HepG2 (cell line): Measurements from ENCODE around the gene IGFBP7. TPM values are rescaled to one million over a fixed set of nuclear protein-coding genes. Genes with fewer than 3 reads are reported as not detected.
A peak's percentile ranks its signal among the peaks of the same experiment; 100 is the strongest.

Experiments
- CENPT ChIP-seq: sonication (generic); formaldehyde crosslinking; IDR thresholded peaks from 2 replicates; pipeline ENCODE4 v1.8.0; 2022; ENCODE audit warnings: low read depth, mild to moderate bottlenecking, moderate library complexity, missing genetic modification reagents
- DMTF1 ChIP-seq: sonication (generic); formaldehyde crosslinking; IDR thresholded peaks from 2 replicates; pipeline ENCODE4 v1.4.0; 2020; ENCODE audit warnings: mild to moderate bottlenecking, missing genetic modification reagents
- FOXJ3 ChIP-seq: sonication (generic); formaldehyde crosslinking; IDR thresholded peaks from 2 replicates; pipeline ENCODE4 v1.4.0; 2020; ENCODE audit warnings: missing genetic modification reagents, mild to moderate bottlenecking, borderline replicate concordance
- FOXP1 ChIP-seq, 2 experiments: fragments of 450-650 bp in 1 of 2; IDR thresholded peaks; 2 replicates each; pipeline ENCODE4 v1.6.1; 2017 to 2018; ENCODE audit warnings: antibody characterized with exemption in 1 of 2
- HNF1A ChIP-seq, 2 experiments: sonication (generic) in 1 of 2; formaldehyde crosslinking in 1 of 2; IDR thresholded peaks; 2 replicates each; pipeline versions ENCODE4 v1.4.0 to v1.6.1; 2016 to 2020; ENCODE audit warnings: borderline replicate concordance in 1 of 2, low read depth in 1 of 2, mild to moderate bottlenecking in 1 of 2, missing genetic modification reagents in 1 of 2
- HOXA3 ChIP-seq: sonication (generic); formaldehyde crosslinking; IDR thresholded peaks from 2 replicates; pipeline ENCODE4 v1.5.0; 2020; ENCODE audit warnings: missing genetic modification reagents
- NR2F2 ChIP-seq: IDR thresholded peaks from 2 replicates; pipeline ENCODE4 v1.6.1; 2012; ENCODE audit warnings: low read depth, inconsistent platforms, borderline replicate concordance
- PHF21A ChIP-seq: sonication (generic); formaldehyde crosslinking; IDR thresholded peaks from 2 replicates; pipeline ENCODE4 v1.5.0; 2020; ENCODE audit warnings: mild to moderate bottlenecking, missing genetic modification reagents
- SALL1 ChIP-seq: sonication (generic); formaldehyde crosslinking; IDR thresholded peaks from 2 replicates; pipeline ENCODE4 v1.8.0; 2022; ENCODE audit warnings: mild to moderate bottlenecking, missing genetic modification reagents
- SKIL ChIP-seq: sonication (generic); formaldehyde crosslinking; IDR thresholded peaks from 2 replicates; pipeline ENCODE4 v1.8.0; 2022; ENCODE audit warnings: missing genetic modification reagents, mild to moderate bottlenecking, moderate library complexity, borderline replicate concordance
- SOX13 ChIP-seq, 3 experiments: fragments of 450-650 bp in 1 of 3; sonication (generic) in 1 of 3; formaldehyde crosslinking in 1 of 3; IDR thresholded peaks in 2 of 3; conservative IDR thresholded peaks in 1 of 3; 2 replicates each; pipeline versions ENCODE4 v1.5.0 to v1.6.1; 2016 to 2020; ENCODE audit warnings: antibody characterized with exemption in 1 of 3, mild to moderate bottlenecking in 1 of 3, missing compliant biosample characterization in 1 of 3, missing genetic modification reagents in 1 of 3, moderate library complexity in 1 of 3
- THRA ChIP-seq: sonication (generic); formaldehyde crosslinking; IDR thresholded peaks from 2 replicates; pipeline ENCODE4 v1.4.0; 2020; ENCODE audit warnings: missing genetic modification reagents, borderline replicate concordance
- ZMYM2 ChIP-seq: sonication (generic); formaldehyde crosslinking; IDR thresholded peaks from 2 replicates; pipeline ENCODE4 v1.8.0; 2022; ENCODE audit warnings: mild to moderate bottlenecking, missing genetic modification reagents
- ZMYM4 ChIP-seq: sonication (generic); formaldehyde crosslinking; IDR thresholded peaks from 2 replicates; pipeline ENCODE4 v1.8.1; 2023; ENCODE audit warnings: mild to moderate bottlenecking, missing genetic modification reagents
- ZNF224 ChIP-seq: sonication (generic); formaldehyde crosslinking; IDR thresholded peaks from 2 replicates; pipeline ENCODE4 v1.5.0; 2020; ENCODE audit warnings: mild to moderate bottlenecking, missing genetic modification reagents
- polyA plus RNA-seq, 8 experiments: library from polyadenylated mRNA; depleted of rRNA in 3 of 8; stranded (reverse) in 7 of 8; unstranded in 1 of 8; fragments of >200 nt; fragmentation: Illumina TruSeq in 4 of 8; extraction: Trizol in 4 of 8; gene quantifications; 2 replicates each; pipeline versions ENCODE4 v1.2.1 to v1.2.3, GENCODE V29; 2011 to 2016; ENCODE audit warnings: low read depth in 4 of 8, missing spikeins in 1 of 8, mixed read lengths in 1 of 8; ENCODE audit not compliant: insufficient read depth in 1 of 8
- total RNA-seq, 5 experiments: library from RNA; depleted of rRNA; stranded (reverse); fragments of >200 nt; fragmentation: Illumina TruSeq; extraction: Trizol; gene quantifications; 2 replicates each; pipeline ENCODE4 v1.2.3, GENCODE V29; 2016; ENCODE audit warnings: low read depth in 1 of 5

The IGFBP7 gene
- total and polyA plus RNA-seq, 2 of the 13 experiments (the other 11 are each of a cell fraction or from before 2014, with no cell fraction given), result 1.1 to 1.3 TPM

GRCh38 chr4:57100979-57101651 lies 9.1 kb downstream of the IGFBP7 start (continued):
- TF ChIP-seq HNF1A (IDR thresholded peaks at IDR 0.05; ENCODE audit: low read depth), result peak; percentile 76
- TF ChIP-seq HNF1A (CRISPR knock-in tag; IDR thresholded peaks at IDR 0.05; ENCODE audit: borderline replicate concordance), result peak; percentile 91; the same call in 1 of the 2 replicates
- TF ChIP-seq FOXJ3 (CRISPR knock-in tag), result peak; percentile 83; the same call in 1 of the 2 replicates
- TF ChIP-seq SKIL (CRISPR knock-in tag), result 0 out of 2 replicates have a peak, but pooled peaks have one; percentile 19
- TF ChIP-seq PHF21A (CRISPR knock-in tag), result peak; percentile 58; the same call in 1 of the 2 replicates
- TF ChIP-seq ZMYM4, result no peak
- peak; percentile 71; the same call in 1 of the 2 replicates for TF ChIP-seq ZMYM2 (CRISPR knock-in tag)
- peak; percentile 100 for TF ChIP-seq THRA (CRISPR knock-in tag)
- TF ChIP-seq NR2F2, result peak; percentile 52; the same call in 1 of the 2 replicates
- no peak for TF ChIP-seq DMTF1 (CRISPR knock-in tag)
- TF ChIP-seq CENPT, result no peak
- TF ChIP-seq ZNF224 (CRISPR knock-in tag), result no peak
- no peak for TF ChIP-seq SOX13 (IDR thresholded peaks at IDR 0.05)
- TF ChIP-seq SOX13 (CRISPR knock-in tag; conservative IDR thresholded peaks at IDR 0.05 in 1 of 2, IDR thresholded peaks at IDR 0.05 in 1 of 2), result peak in 1 of 2 experiments; percentile 66; a peak in 1 of 4 replicates
- TF ChIP-seq FOXP1 (IDR thresholded peaks at IDR 0.05), result no peak
- TF ChIP-seq FOXP1 (CRISPR knock-in tag; IDR thresholded peaks at IDR 0.05), result peak; percentile 45
- peak; percentile 35; the same call in 1 of the 2 replicates for TF ChIP-seq HOXA3 (CRISPR knock-in tag)
- peak; percentile 90 for TF ChIP-seq SALL1 (CRISPR knock-in tag)
